ENCODE data around the gene ACER1. TPM values are rescaled to one million over a fixed set of nuclear protein-coding genes. Genes with fewer than 3 reads are reported as not detected.

Gene ACER1
- total RNA-seq, 1 experiment from 2014 or later = not detected

DNA sequence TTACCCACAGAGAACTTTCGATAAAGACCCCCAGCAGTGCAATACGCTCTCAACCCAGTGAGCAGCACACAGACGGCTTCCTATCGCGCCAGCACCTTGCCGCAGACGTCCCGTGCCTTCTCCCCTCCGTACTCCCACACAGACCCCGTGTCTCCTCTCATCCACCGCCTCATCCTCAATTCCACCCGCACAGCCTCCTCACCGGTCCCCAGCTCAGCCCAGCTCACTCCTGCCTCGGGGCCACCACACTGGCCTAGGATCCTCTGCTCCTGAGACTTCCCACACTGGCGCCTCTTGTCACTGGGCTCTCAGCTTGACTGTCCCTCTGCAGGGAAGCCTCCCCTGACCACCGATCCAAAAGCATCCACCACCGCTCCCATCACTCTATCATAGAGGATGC lies 62.6 kb downstream of the ACER1 start:
- H3K79me2 ChIP-seq (ENCODE audit: low read length) = peaks cover 75% of the 10 kb centered on the region

DNA sequence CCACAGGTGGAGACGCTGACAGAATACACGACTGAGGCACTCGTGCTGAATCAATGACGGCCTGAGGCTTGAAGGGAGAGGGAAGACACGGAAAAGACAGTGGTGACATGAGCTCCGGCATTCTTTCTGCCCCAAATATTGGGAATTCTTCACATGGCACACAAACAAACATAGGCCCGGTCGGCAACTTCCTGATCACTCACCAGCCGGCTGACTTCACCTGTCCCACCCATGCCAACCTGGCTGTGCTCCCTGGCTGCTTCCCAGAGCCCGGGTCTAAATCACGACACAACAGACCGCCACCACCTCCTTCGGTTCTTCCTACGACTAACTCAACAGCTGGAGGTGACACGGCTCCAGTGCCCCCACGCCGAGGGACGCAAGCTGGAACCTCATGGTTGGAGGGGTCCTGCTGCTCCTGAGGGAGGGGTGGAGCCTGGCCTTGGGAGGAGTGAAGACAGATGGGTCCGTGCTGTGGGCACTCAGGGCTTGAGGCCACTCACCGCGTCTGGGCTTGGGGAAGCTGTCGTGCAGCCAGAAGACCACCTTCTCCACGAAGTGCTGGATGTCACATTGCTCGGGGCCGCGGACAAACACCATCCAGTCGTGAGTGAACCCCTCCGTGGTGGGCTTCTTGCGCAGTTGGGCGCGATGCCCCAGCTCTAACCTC lies 63.2 kb downstream of the ACER1 start:
- Histone ChIP-seq H3K4me3 (ENCODE audit: low read length) (no peak overlapping the region), H3K9ac (ENCODE audit: low read length) (no peak overlapping the region), H3K9me2 (replicated peaks; ENCODE audit: insufficient read depth, low read length) (no peaks in the 10 kb centered on the region), H3K4me2 (ENCODE audit: low read depth, low read length, poor library complexity, severe bottlenecking) (no peak overlapping the region), H3K9me3 (ENCODE audit: low read length) (no peaks in the 10 kb centered on the region), H3K36me3 (ENCODE audit: insufficient read depth, low read length) (no peaks in the 10 kb centered on the region), H3K27me3 (ENCODE audit: low read length) (no peaks in the 10 kb centered on the region), H3K4me1 (ENCODE audit: low read length) (no peaks in the 10 kb centered on the region), H3K27ac (ENCODE audit: low read length) (no peak overlapping the region), H4K20me1 (ENCODE audit: insufficient read depth, low read depth, low read length) (peaks cover 50% of the 10 kb centered on the region), H3K79me2 (ENCODE audit: low read length) (peaks cover 69% of the 10 kb centered on the region), H2AFZ (ENCODE audit: low read length) (no peak overlapping the region)
- DNase-seq = no peak

More for the DNA sequence above, 62.6 kb downstream of the ACER1 start:
- H3K4me2 ChIP-seq (ENCODE audit: low read depth, low read length, poor library complexity, severe bottlenecking) = no peak overlapping the region
- H3K36me3 ChIP-seq (ENCODE audit: insufficient read depth, low read length) = no peaks in the 10 kb centered on the region
- H2AFZ ChIP-seq (ENCODE audit: low read length) = no peak overlapping the region
- no peak overlapping the region for H3K9ac ChIP-seq (ENCODE audit: low read length)
- H3K9me3 ChIP-seq (ENCODE audit: low read length) = no peaks in the 10 kb centered on the region
- H3K27ac ChIP-seq (ENCODE audit: low read length) = no peak overlapping the region
- H3K4me1 ChIP-seq (ENCODE audit: low read length) = no peaks in the 10 kb centered on the region
- H3K27me3 ChIP-seq (ENCODE audit: low read length) = no peaks in the 10 kb centered on the region
- H4K20me1 ChIP-seq (ENCODE audit: insufficient read depth, low read depth, low read length) = peaks cover 55% of the 10 kb centered on the region
- H3K4me3 ChIP-seq (ENCODE audit: low read length) = no peak overlapping the region
- H3K9me2 ChIP-seq (replicated peaks; ENCODE audit: insufficient read depth, low read length) = no peaks in the 10 kb centered on the region
- no peak for DNase-seq

DNA sequence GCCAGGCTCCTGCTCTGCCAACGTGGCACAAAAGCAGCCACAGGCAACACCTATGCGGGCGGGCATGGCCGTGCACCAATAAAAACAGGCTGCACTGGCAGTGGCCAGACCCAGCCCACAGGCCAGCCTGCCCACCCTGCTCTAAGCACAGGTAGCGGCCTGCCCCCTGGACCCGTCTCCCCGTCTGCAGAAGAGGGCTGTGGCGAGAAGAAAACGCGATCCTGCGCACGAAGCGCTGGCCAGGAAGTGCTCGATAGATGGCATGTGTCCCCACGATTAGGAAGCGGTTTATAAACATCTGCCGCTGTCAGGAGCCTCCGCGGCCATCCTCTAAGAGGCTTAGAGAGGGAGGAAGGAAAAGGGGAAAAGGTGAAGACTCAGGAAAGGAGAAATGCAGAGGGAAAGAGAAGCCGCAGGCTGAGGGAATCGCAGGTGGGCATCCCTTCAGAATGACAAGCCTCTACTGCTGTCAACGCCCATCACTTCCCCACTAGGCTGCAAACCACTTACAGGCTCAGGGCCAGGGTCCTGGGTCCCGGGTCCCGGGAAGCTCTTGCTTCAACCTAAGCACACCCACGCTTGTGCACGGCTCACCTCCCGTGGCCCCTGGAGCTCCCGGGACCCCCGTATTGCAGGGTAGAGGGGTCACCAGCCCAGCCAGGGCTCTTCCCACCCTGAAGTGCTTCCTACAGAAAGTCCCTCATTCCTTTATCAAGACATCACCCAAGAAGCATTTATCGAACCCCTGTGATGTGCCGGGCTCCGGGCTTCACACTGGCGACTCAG lies 64.1 kb downstream of the ACER1 start:
- Histone ChIP-seq H3K4me2 (ENCODE audit: low read depth, low read length, poor library complexity, severe bottlenecking) (no peak overlapping the region), H3K9me3 (ENCODE audit: low read length) (no peaks in the 10 kb centered on the region), H3K27ac (ENCODE audit: low read length) (no peak overlapping the region), H2AFZ (ENCODE audit: low read length) (no peak overlapping the region), H3K4me3 (ENCODE audit: low read length) (no peak overlapping the region), H3K9me2 (replicated peaks; ENCODE audit: insufficient read depth, low read length) (no peaks in the 10 kb centered on the region), H3K36me3 (ENCODE audit: insufficient read depth, low read length) (no peaks in the 10 kb centered on the region), H3K79me2 (ENCODE audit: low read length) (peaks cover 68% of the 10 kb centered on the region), H4K20me1 (ENCODE audit: insufficient read depth, low read depth, low read length) (peaks cover 47% of the 10 kb centered on the region), H3K27me3 (ENCODE audit: low read length) (no peaks in the 10 kb centered on the region), H3K4me1 (ENCODE audit: low read length) (no peaks in the 10 kb centered on the region), H3K9ac (ENCODE audit: low read length) (no peak overlapping the region)
- no peak for DNase-seq

DNA sequence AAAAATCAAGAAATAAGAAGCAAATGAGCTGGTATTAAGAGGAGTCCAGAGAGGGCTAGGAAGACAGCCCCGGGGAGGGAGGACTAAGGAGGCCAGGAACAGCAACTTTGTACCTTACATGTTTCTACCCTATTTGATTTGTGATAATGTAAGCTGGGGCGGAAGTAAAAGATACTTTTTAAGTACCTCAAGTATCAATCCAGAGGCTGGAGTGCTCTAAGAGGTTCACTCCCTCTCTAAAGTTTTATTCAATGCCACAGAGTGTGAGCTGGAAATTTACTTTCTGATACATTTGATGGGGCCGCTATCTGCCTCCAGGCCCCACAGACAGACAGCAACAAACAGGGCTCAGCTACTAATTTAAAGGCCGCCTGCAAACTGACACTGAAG lies 65.0 kb downstream of the ACER1 start:
- H3K27ac ChIP-seq (ENCODE audit: low read length) = no peak overlapping the region
- no peak overlapping the region for H2AFZ ChIP-seq (ENCODE audit: low read length)
- no peaks in the 10 kb centered on the region for H3K27me3 ChIP-seq (ENCODE audit: low read length)
- H3K9me3 ChIP-seq (ENCODE audit: low read length) = no peaks in the 10 kb centered on the region
- no peaks in the 10 kb centered on the region for H3K9me2 ChIP-seq (replicated peaks; ENCODE audit: insufficient read depth, low read length)
- H4K20me1 ChIP-seq (ENCODE audit: insufficient read depth, low read depth, low read length) = peaks cover 45% of the 10 kb centered on the region
- peaks cover 64% of the 10 kb centered on the region for H3K79me2 ChIP-seq (ENCODE audit: low read length)
- H3K4me3 ChIP-seq (ENCODE audit: low read length) = no peak overlapping the region
- H3K4me1 ChIP-seq (ENCODE audit: low read length) = no peaks in the 10 kb centered on the region
- no peak for DNase-seq
- no peak overlapping the region for H3K9ac ChIP-seq (ENCODE audit: low read length)
- H3K4me2 ChIP-seq (ENCODE audit: low read depth, low read length, poor library complexity, severe bottlenecking) = no peak overlapping the region
- no peaks in the 10 kb centered on the region for H3K36me3 ChIP-seq (ENCODE audit: insufficient read depth, low read length)

DNA sequence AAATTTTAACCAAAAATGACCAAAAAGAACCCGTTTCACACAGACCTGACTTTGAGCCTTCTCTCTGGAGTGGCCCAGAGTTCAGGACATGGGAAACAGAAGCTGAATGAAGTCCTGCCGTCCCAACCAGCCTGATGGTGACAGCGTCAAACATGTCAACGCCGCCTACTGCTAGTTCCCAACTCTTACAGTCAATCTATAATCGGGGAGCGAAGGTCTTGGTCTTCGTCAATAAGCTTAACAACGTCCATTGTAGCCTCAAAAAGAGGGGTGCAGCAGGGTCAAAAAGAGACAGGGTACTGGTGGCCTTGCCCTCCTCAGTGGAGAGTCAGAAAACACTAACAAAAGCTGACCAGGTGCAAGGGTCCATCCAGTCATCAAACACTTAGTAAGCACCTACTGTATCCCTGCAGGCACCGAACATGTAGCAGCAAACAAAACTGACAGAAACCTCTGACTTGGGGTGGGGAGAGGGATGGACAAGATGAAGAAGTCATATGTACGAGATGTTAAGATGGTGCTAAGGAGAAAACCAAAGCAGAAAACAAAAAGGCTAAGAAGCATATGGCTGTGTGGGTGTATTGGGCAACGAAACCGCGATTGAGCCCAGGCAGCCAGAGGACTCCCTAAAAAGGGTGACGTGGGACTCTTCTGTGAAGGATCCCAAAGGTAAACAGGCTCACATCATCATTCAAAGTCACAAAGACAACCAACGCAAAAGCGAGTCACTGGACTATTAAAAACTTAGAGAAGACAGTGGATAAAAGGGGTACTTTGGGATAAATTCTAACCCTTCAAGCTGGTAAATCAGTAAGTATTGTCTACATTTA lies 65.6 kb downstream of the ACER1 start:
- H3K9me2 ChIP-seq (replicated peaks; ENCODE audit: insufficient read depth, low read length) = no peaks in the 10 kb centered on the region
- peaks cover 60% of the 10 kb centered on the region for H3K79me2 ChIP-seq (ENCODE audit: low read length)

DNA sequence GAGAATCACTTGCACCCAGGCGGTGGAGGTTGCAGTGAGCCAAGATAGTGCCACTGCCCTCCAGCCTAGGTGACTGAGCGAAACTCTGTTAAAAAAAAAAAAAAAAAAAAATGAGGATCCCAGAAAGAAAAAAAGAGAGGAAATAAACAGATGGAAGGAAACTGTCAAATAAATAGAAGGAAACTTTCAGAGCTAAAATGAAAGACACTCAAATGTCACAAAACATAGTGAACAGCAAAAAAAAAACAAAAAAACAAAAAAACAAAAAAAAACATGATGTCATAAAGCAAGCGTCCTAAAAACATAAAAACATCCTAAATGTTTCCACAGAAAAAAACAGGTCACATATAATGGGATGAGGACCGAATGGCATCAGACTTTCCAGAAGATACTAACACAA lies 68.6 kb downstream of the ACER1 start:
- Histone ChIP-seq H3K27ac (ENCODE audit: low read length) (no peak overlapping the region), H3K4me3 (ENCODE audit: low read length) (no peak overlapping the region), H3K9ac (ENCODE audit: low read length) (no peak overlapping the region), H3K4me1 (ENCODE audit: low read length) (no peaks in the 10 kb centered on the region), H4K20me1 (ENCODE audit: insufficient read depth, low read depth, low read length) (peaks cover 47% of the 10 kb centered on the region), H3K36me3 (ENCODE audit: insufficient read depth, low read length) (peaks cover under 1% of the 10 kb centered on the region; the same call in 1 of the 2 replicates), H2AFZ (ENCODE audit: low read length) (no peak overlapping the region), H3K9me2 (replicated peaks; ENCODE audit: insufficient read depth, low read length) (no peaks in the 10 kb centered on the region), H3K9me3 (ENCODE audit: low read length) (no peaks in the 10 kb centered on the region), H3K79me2 (ENCODE audit: low read length) (peaks cover 38% of the 10 kb centered on the region), H3K27me3 (ENCODE audit: low read length) (no peaks in the 10 kb centered on the region), H3K4me2 (ENCODE audit: low read depth, low read length, poor library complexity, severe bottlenecking) (no peak overlapping the region)
- no peak for DNase-seq

More for the DNA sequence above, 65.6 kb downstream of the ACER1 start:
- Histone ChIP-seq H3K27ac (ENCODE audit: low read length) (no peak overlapping the region), H4K20me1 (ENCODE audit: insufficient read depth, low read depth, low read length) (peaks cover 45% of the 10 kb centered on the region), H3K27me3 (ENCODE audit: low read length) (no peaks in the 10 kb centered on the region), H3K4me1 (ENCODE audit: low read length) (no peaks in the 10 kb centered on the region), H3K4me2 (ENCODE audit: low read depth, low read length, poor library complexity, severe bottlenecking) (no peak overlapping the region), H2AFZ (ENCODE audit: low read length) (no peak overlapping the region), H3K36me3 (ENCODE audit: insufficient read depth, low read length) (no peaks in the 10 kb centered on the region), H3K9ac (ENCODE audit: low read length) (no peak overlapping the region), H3K9me3 (ENCODE audit: low read length) (no peaks in the 10 kb centered on the region), H3K4me3 (ENCODE audit: low read length) (no peak overlapping the region)
- DNase-seq = no peak

DNA sequence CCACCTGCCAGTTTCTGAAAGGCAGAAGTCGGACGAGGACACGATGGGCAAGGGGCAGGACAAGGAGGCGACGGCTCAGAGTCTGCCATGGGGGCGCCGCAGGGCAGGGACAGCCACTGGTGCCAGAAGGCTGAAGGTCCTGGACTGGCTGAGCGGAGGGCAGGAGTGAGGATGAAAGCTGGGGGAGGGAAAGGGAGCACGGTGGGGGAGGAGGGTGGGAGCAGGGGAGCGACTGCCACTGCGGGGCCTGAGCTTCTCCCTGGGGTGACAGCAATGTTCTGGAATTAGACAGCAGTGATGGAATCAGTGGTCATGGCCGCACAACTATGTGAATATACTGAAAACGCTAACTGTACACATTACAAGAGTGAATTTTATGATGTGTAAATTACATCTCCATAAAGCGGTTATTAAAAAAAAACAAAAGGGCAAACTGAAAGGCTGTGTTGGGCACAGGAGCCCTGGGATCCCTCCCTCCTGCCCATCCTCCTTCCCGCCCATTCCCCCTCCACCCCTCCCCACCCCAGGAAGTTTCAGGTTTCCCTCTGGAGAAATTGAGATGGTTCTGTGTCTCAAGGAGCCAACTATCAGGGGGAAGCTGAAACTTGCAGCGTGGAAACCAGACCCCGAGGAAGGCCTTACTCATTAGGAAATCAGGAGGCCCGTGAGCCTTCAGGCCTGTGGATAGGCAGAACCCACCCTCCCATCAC lies 69.5 kb downstream of the ACER1 start:
- H3K9ac ChIP-seq (ENCODE audit: low read length) = no peak overlapping the region
- H3K9me3 ChIP-seq (ENCODE audit: low read length) = no peaks in the 10 kb centered on the region
- no peak for DNase-seq
- peaks cover 44% of the 10 kb centered on the region for H3K79me2 ChIP-seq (ENCODE audit: low read length)
- H3K4me2 ChIP-seq (ENCODE audit: low read depth, low read length, poor library complexity, severe bottlenecking) = no peak overlapping the region
- H2AFZ ChIP-seq (ENCODE audit: low read length) = no peak overlapping the region
- H3K27me3 ChIP-seq (ENCODE audit: low read length) = no peaks in the 10 kb centered on the region
- no peaks in the 10 kb centered on the region for H3K9me2 ChIP-seq (replicated peaks; ENCODE audit: insufficient read depth, low read length)
- H3K36me3 ChIP-seq (ENCODE audit: insufficient read depth, low read length) = peaks cover 2% of the 10 kb centered on the region; the same call in 1 of the 2 replicates
- peaks cover 56% of the 10 kb centered on the region for H4K20me1 ChIP-seq (ENCODE audit: insufficient read depth, low read depth, low read length)
- no peaks in the 10 kb centered on the region for H3K4me1 ChIP-seq (ENCODE audit: low read length)
- H3K4me3 ChIP-seq (ENCODE audit: low read length) = no peak overlapping the region
- H3K27ac ChIP-seq (ENCODE audit: low read length) = no peak overlapping the region

Data from Karpas-422 (cell line).